NCI-H2029 treated with DMSO at 0.1 percent for 48 hours (cell line): Measurements from ENCODE around the gene UQCR11.

ENCODE experiments used
- DNase-seq: peaks from one replicate; lab custom pipeline; 2025; lab: John Stamatoyannopoulos, UW

The UQCR11 gene

DNA sequence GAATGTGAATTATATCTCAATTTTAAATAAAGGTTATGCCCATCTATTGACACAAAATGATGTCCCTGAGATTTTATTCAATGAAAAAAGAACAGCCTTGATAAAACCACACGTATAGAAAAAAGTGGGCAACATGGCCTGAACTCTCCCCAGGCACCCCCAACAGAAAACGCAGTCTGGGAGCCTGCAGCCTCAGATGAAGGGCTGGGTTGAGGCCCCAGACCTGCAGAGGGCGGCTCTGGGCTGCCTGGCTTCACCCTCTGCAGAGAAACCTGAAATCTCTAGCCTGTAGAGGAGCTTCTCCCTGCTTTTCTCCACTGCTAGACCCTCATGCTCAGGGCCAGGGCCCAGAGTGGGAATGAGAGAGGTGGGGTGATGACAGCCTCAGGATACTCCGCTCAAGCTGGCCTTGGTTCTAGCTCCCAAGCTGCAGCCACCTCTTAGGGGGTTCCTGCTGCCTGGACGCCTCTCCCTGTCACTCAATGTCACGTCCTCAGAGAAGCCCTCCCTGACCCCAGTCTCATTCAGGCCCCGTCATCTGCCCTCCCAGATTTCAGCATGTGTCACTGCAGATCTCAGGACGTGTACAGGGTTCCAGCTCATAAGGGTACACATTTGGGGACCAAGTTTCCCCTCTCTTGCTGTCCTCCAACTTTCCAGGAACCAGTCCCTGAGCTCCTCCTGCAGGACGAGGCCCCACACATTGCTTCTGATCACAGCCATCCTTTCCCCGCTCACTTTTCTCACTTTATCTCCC is 14.4 kb downstream of the UQCR11 start:
- DNase-seq: no peak

DNA sequence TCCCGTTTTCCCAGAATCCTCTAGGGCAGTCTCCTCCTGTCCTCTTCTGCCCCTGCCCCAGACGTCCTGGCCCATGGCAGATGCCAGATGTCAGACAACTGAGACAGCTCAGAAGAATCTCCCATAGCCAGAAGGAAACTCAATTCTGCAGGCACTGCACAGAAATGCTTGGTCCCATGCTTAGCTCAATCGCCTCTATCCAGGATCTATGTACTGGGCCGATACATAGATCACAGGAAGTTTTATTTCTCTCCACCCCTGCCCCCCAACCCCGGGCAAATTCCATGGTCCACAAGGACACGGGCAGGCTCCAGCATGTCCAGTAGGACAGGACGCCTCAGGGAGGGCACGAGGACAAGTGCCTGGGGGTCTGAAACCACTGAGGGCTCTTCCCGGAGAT is 17.4 kb downstream of the UQCR11 start:
- DNase-seq: no peak

DNA sequence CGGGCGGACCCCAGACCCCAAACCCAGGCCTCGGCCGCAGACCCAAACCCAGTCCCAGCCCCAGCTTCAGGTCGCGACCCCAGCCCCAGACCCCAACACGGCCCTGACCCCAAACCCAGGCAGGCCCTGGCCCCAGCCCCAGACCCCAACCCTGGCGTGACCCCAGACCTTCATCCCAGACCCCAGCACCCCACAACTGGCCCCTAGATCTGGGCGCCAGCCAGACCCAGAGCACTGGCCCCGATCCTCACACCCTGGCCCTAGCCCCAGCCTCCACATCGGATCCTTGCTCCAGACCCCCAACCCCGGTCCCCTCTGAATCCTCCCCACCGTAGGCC is 20.1 kb downstream of the UQCR11 start:
- DNase-seq: no peak

DNA sequence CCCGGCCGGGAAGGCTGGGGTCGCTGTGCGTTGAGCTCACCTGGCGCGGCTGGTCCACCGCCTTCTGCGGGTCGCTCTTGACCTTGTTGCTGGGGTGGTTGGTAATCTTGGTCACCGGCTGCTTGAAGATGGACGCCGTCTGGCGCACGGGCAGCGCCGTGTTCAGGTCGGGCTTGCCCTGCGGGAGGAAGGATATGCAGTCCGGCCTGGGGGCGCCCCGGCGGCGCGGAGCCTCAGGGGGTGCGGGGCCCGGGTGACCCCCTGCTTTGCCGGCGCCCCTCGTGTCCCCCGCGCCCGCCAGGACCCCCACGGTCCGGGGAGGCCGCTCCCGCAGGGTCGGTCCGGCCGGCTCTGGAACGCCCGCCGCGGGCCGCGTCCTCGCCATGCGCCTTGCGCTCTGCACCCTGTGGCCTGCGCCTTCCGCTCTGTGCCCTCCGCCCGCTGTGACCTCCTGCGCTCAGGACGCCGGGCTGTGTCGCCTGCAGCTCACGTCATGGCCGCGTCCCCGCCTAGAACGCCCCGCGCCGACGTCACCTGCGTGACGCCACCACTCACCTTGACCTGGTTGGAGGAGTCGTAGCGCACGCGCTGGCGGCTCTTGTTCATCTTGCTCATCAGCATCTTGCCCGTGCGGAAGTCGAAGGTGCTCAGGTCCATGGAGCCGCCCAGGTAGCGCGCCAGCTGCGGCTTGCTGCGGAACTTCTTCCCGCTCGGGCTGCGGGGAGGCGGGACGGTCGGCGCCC is 20.6 kb downstream of the UQCR11 start:
- no peak for DNase-seq

DNA sequence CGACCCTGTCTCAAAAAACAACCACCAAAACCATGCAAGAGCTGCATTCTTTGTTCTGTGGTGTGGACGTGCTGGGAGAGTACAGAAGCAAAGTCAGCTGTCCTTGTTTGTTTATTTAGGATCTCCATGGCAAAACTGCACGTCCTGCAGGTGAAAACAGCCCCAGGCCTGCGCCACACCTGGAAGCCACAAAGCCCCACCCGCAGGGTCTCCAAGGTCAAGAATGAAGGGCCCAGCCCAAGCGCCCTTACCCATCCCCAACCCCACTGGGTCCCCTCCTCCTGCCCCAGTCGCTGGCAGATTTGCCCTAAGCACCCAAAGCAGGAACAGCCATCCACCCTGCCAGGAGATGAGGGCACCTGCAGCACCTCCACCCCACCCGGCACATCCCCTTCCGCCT is 23.1 kb downstream of the UQCR11 start:
- no peak for DNase-seq

DNA sequence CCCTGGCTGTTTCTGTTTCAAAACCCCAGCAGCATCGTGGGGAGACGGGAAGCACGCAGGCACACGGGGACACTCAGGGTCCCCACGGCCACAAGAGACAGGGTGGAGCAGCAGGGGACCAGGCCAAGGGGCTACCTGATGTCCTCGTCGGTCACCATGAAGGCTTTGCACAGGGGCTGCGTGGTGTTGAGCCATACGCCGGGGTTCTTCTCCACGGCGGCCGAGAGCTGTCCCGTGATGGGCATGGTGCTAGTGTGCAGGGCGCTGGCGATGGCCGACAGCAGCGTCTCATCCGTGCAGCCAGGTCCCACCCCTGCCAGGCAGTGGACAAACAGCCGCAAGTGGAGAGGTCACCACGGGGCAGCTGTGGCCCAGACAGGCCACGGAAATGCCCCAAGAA is 24.3 kb downstream of the UQCR11 start:
- no peak for DNase-seq

DNA sequence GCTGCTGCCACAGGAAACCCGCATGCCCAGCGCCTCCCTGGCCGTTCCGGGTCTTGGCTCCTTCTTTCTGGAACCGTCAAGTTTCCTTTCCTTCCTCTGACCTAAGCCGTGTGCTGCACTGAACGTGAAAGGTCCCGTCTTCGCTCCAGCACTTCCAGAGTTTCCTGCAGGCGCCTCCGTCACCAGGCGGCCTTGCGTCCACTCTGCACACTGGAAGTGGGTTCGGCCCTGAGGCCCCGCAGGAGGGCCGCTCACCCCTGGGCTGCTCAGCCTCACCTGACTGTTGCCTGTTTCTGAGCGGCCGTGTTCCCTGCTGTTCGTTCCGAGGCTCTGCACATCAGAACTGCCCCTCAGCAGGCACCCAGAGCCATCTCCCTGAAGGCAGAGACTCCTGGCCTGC is 24.9 kb downstream of the UQCR11 start:
- no peak for DNase-seq

DNA sequence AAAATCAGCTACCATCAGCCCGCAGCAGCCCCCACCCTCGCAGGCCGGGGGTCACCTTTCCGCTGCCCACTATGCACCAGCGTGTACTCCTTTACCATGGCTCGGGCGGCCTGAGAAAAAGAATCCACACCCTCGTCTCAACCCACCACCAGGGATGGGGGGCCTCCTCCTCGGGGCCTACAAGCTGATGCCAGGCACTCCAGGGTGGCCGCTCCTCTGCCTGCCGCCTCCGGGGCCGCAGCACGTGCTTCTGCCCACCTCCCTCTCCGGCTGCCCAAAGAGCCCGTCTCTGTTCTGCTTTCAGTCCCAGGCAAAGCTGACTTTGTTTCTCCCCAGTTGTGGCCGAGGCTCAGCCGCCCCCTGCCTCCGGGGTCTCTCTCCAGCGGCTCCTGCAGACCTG is 26.0 kb downstream of the UQCR11 start:
- DNase-seq: no peak

DNA sequence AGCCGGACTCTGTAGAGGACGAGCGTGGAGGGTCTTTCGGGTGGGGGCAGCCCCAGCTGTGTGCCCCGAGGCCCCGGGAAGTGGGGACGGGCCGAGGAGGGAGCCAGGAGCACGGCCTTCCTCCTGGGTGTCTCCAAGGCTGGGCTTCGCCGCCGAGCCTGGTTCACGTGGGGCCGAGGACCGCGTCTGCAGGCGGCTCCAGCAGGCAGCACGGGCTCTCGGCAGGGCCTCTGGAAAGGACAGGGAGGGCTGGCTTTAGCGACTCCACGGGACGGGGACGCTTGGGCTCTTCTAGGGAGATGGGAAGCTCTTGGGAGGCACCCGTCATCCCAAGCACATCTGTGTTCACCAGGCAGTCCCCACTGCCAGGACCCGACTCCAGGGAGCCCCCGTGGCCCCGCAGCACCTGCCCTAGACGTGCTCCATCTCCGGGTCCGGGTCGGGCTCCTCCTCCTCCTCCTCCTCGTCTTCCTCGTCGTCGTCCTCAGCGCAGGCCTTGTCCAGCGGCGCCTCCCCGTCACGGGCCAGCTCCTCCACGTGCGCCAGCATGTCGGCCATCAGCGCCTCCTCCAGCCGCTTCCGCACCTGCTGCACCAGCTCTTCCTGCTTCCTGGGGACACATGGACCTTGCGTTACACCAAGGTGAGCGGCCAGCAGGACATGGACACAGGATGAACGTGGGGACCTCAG is 27.2 kb downstream of the UQCR11 start:
- DNase-seq: no peak

DNA sequence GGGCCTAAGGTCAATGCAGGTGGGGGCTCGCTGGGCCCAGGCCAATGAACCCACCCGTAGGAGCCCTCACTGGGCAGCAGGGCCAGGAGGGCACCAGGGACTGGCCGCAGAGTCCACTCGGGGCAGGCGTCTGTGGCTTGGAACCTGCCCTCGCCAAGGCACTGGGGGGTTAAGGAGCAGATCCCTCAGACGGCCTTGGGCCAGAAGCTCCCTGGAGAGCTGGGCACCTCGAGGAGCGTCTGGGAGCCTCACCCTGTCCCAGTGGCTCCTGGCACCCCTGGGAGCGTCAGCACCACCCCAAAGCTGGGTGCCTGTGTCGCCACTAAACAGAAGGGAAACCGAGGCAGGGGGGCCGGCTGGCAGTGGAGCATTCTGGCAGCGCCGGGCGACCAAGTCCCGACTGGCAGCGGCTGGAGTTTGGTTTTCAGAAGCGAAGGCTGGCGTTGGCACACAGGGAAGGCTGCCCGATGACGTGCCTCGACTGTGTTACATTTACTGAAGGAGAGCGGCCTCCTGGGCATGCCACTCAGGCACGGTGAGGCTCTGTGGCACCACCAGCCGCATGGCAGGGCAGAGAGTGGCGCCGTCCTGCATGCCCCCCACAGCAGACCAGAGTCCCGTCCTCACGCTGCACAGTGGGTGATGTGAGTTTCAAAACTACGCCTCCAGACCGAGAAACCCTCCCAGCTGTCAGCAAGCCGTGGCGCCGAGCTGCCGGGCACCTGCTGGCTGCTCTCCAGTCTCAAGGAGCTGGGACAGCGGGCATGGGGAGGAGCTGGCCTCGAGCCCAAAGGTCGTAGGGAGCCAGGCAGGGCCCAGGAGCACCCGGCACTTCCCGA is 28.0 kb downstream of the UQCR11 start:
- peak; percentile 48 for DNase-seq

DNA sequence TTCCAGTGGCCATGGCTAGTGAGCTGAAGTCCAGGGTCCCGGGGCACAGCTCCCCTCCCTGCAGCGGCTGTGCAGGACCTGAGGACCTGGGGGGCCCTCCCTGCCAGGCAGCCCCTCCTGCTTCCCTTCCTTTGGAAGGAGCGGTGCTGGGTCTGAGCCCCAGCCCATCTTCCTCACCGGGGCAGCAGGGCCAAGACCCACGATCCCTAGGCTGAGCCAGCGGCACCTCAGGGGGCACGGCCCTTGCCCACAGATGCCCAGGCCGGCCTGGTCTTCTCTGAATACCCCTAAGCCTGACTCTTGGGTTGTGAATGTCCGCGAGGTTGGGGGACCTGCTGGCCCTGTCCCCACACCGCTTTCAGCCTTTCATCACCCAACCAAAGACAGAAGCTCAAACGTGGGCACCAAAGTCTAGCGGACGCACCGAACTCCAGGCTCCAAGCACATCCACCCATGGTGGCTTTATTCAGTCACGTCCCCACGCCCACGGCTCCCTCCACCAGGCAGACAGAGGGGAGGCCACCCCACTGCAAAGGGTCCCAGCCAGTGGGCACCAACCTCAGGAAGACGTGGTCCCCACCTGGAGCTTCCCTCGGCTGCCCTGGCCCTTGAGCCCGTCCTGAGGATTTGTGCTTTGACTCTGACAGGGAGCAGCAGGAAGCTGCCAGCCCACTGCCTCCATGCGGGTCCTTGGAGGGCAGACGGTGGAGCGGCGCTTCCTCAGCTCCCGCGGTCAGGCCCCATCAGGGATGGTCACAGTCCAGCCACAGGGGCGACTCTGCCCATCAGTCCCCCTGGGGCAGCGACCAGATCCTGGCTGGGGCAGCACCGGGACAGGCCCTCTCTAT is 28.8 kb downstream of the UQCR11 start:
- DNase-seq: no peak

DNA sequence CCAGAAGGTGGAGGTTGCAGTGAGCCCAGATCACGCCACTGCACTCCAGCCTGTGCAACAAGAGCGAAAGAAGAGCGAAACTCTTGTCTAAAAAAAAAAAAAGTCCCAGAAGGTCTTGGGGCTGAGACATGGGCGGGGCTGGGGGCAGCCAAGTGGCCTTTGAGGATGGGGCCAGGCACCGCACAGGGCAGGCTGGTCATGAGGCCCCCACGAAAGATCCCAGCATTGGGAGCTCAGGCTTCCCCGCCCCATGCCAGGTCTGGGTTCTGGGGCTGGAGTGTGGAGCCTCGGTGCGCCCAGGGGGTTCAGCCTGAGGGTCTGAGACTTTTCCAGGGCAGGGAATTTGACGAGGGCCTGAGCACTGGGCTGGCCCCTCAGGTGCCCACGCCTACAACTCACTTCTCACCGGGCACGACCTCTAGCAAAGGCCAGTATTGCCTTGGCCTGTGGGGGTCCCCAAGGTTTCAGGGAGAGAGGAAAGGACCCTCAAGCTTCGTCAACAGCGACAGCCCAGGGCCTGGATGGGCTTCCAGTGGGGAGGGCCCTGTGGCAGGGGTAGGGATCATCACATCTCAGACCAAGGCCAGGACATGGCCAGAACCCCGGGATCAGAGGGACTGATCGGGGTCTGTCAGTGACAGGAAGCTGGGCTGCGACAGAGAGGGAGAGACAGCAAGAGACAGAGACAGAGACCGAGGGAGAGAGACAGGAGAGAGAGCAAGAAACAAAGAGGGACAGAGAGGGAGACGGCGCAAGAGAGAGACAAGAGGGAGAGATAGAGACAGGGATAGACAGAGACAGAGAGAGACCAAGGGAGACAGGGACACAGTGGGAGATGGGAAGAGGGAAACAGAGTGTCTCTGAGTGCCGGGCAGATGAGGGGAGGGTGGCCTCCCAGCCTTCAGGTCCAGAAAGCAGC is 29.7 kb downstream of the UQCR11 start:
- no peak for DNase-seq

DNA sequence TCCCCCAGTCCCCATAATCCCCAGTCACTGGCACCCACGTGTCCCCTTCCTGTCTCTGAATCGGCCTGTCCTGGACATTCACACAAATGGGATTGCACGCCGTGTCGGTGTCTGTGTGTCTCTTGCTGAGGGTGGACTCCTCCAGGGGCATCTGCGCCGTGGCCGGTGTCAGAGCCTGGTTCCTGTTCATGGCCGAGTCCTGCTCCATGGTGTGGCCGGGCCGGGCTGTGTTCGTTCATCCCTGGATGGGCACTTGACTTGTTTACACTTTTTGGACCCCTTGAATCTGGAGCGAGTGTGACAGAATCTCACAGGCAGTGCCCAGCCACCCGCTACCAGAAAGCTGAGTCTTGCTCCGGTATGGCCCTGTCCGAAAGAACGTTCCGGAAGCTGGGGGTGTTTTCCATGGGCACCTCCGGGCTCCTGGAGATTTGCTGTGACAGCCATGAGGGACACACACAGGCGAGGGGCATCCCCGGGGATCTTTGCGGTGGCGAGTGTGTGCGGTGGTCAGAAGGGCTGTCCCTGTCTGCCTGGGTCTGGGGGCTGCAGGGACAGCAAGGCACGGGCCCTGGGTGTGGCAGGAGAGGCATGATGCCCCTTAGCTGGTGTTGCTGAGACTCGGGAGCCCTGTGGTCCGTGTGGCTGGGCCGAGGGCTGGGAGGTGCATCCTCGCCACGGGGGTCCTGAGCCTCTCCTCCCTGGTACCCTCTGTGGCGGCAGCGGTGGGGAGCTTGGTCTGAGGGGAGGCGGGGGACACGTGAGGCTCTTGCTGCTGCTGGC is 30.7 kb downstream of the UQCR11 start:
- no peak for DNase-seq

DNA sequence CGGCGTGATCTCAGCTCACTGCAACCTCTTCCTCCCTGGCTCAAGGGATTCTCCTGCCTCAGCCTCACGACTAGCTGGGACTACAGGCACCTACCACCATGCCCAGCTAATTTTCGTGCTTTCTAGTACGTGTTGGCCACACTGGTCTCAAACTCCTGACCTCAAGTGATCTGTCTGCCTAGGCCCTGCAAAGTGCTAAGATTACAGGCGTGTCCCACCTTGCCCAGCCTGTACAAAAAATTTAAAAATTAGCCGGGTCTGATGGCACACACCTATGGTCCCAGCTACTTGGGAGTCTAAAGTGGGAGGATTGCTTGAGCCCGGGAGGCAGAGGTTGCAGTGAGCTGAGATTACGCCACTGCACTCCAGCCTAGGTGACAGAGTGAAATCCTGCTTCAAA is 32.5 kb downstream of the UQCR11 start:
- DNase-seq: no peak

DNA sequence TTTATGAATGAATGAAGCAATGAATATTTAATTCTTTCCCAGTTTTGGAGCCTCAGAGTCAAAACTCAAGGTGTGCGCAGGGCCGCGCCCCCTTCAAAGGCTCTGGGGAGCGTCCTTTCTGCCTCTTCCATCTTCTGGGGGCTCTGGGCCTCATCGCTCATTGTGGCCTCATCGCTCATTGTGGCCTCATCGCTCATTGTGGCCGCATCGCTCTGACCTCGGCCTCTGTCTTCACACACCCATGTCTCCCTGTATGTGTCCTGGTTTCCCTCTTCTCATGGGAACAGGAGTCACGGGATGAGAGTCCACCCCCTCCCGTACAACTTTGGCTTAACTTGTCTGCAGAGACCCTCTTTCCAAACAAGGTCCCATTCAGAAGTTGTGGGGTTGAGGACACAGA is 33.9 kb downstream of the UQCR11 start:
- DNase-seq: no peak

DNA sequence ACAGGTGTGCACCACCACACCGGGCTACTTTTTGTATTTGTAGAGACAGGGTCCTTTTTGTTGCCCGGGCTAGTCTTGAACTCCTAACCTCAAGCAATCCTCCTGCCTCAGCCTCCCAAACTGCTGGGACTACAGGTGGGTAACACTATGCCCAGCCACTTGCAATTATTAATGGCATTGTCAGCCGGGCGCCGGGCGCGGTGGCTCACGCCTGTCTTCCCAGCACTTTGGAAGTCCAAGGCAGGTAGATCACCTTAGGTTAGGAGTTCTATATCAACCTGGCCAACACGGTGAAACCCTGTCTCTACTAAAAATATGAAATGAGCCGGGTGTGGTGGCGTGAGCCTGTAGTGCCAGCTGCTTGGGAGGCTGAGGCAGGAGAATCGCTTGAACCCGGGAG is 34.4 kb downstream of the UQCR11 start:
- no peak for DNase-seq

DNA sequence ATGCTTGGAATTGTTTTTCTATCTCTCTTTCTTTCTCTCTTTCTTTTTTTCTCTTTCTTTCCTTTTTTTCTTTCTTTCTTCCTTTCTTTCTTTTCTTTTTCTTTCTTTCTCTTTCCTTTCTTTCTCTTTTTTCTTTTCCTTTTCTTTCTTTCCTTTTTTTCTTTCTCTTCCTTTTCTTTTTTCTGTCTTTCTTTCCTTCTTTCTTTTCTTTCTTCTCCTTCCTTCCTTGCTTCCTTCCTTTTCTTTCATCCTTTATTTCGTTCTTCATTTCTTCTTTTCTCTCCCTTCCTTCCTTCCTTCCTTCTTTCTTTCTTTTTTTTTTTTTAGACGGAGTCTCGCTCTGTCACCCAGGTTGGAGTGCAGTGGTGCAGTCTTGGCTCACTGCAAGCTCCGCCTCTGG is 35.3 kb downstream of the UQCR11 start:
- DNase-seq: no peak

DNA sequence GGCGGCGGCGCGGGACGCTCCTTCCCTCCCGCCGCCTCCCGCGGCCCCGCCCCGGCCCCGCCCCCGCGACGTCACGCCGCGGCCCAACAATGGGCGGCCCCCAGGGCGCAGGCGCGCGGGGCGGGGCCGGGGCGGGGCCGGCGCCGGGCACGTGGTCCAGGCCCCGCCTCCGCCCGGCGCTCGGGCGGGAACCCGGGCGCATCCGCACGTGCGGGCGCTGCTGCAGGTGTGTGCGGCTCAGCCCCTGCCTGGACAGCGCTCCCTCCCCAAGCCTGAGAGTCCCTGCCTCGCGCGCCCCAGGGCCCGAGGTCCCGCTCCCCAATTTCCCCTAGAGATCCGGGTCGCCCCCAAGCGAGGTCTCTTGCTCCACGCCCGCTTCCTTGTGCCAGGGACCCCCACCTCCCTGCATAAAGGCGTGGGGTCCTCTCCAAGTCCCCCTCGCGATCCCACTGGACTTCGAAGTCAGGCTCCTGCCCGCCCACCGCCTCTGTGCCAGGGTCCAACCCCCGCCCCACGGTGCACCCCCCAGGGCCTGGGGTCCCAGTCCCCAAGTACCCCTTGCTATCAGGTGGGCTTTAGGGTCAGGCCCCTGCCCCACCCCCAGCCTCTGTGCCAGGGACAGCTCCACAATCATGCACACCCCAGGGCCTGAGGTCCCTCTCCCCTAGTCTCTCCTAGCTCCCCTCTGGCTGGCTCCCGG is 36.8 kb downstream of the UQCR11 start, which contains the start of gene MEX3D:
Gene MEX3D, minus strand, starts transcription at position 6 of the 700 bp plus-strand sequence. CDS start 267 bp downstream, outside the sequence.
- no peak for DNase-seq

DNA sequence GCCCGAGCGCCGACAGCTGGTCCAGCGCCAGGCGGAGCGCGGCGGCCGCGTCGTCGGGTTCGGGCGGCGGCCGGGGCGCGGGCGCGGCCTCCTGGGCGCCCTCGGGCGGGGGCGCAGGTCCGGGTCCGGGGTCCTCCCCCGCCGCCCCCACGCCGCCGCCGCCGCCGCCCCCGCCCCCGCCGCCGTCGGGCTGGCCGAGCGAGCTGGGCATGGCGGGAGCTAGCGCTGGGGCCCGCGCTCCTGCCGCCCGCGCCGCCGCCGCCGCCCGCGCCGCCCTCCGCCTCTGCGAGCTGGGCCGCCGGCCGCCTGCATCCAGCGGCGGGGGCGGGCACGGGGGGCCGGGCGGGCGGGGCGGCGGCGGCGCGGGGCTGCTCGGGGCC is 37.4 kb downstream of the UQCR11 start:
- DNase-seq: no peak
